LNCAP (cell line): ENCODE results near the gene HS2ST1.

Experiments
- TF ChIP-seq, protein P1 (sequence below): fragments of 450-650 bp; IDR thresholded peaks from 2 replicates; pipeline ENCODE4 v1.5.1; 2017; ENCODE audit warnings: mild to moderate bottlenecking

HS2ST1 gene

GRCh38 chr1:86914998-86915736 is 732 bp downstream of the HS2ST1 start:
- TF ChIP-seq, protein P1, sequence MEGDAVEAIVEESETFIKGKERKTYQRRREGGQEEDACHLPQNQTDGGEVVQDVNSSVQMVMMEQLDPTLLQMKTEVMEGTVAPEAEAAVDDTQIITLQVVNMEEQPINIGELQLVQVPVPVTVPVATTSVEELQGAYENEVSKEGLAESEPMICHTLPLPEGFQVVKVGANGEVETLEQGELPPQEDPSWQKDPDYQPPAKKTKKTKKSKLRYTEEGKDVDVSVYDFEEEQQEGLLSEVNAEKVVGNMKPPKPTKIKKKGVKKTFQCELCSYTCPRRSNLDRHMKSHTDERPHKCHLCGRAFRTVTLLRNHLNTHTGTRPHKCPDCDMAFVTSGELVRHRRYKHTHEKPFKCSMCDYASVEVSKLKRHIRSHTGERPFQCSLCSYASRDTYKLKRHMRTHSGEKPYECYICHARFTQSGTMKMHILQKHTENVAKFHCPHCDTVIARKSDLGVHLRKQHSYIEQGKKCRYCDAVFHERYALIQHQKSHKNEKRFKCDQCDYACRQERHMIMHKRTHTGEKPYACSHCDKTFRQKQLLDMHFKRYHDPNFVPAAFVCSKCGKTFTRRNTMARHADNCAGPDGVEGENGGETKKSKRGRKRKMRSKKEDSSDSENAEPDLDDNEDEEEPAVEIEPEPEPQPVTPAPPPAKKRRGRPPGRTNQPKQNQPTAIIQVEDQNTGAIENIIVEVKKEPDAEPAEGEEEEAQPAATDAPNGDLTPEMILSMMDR, result no peak

DNA sequence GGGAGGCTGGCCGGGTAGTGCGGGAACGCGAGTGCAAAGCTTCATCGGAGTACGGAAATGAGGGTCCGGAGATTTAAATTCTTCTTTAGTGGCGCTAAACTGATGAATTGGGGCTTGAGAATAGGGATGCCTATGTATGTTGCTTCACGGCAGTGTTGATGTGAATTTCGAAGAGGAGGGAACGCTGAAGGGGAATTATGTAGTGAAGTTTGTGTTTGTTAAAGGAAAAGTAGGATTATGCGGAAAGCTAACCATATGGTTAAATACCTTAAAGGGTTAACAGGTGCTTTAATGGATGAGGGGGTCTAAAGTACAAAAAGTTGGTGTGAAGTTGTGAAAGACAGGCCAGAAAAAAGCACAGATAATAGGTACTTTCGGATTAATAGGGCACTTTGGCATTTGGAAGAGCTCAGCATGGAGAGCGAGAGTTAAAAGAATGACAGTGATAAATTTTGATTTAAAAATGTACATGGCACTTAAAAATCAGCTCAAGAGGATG is 1.4 kb downstream of the HS2ST1 start:
- TF ChIP-seq, protein P1, result no peak

GRCh38 chr1:86916752-86917151 is 2.3 kb downstream of the HS2ST1 start:
- TF ChIP-seq, protein P1, result no peak

DNA sequence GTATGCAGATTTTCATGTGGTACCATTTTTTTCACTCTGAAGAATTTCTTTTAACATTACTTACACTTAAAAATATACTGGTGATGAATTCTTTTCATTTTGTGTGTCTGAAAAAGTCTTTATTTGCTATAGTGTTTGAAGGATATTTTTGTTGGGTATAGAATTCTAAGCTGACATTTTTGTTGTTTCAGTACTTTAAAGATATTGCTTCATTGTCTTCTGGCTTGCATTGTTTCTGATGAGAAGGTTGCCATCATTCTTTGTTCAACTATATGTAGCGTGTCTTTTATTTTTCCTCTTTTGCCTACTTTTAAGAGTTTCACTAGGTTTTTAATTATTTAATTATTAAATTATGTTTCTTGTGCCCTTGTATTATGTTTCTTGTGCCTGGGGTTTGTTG is 8.0 kb downstream of the HS2ST1 start:
- TF ChIP-seq, protein P1, result no peak

GRCh38 chr1:86924324-86924960 is 10.0 kb downstream of the HS2ST1 start:
- TF ChIP-seq, protein P1, result no peak

GRCh38 chr1:86925742-86926141 is 11.3 kb downstream of the HS2ST1 start:
- TF ChIP-seq, protein P1, result no peak

- TF ChIP-seq, protein P1, result no peak
These were observed 12.4 kb downstream of the HS2ST1 start for GRCh38 chr1:86926883-86927282.
